ENCODE results near the gene AQR. TPM values are rescaled to one million over a fixed set of nuclear protein-coding genes. Genes with fewer than 3 reads are reported as not detected.

The AQR gene
- polyA plus RNA-seq, 2 donors: 13.2 to 14.5 TPM

DNA sequence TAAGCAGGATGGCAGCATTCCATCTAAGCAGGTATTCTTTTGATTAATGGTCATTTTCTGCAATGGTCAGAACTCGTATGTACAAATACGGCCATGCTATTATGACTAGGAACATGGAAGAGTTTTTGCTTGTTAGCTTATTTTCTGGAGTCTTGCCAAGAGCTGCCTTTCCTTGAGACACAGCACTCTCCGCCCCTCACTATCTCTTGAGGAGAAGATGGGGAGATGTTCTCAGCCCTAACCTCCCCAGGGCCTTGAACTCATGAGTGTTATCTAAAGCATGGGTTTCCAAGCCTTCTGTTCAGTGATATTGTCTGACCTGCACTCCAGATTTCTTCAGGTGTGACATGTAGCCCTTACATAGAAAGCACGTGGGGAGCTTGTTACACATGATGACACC is 108.3 kb downstream of the AQR start:
- Histone ChIP-seq H3K27me3 (ENCODE audit: control insufficient read depth in 1 of 2, insufficient read depth in 2 of 2, low read length in 2 of 2) (no peaks in the 10 kb centered on the region), H3K4me3 (ENCODE audit: low read depth in 1 of 2, low read length in 2 of 2) (no peak overlapping the region), H3K9me3 (ENCODE audit: control insufficient read depth in 2 of 2, insufficient read depth in 1 of 2, low read depth in 1 of 2, low read length in 1 of 2) (no peaks in the 10 kb centered on the region), H3K36me3 (ENCODE audit: control insufficient read depth in 2 of 2, insufficient read depth in 2 of 2, low read length in 1 of 2) (peaks cover 7 to 10% of the 10 kb centered on the region in 2 donors), H3K4me1 (ENCODE audit: control insufficient read depth in 2 of 2, insufficient read depth in 2 of 2, low read length in 1 of 2) (peaks cover 0 to 3% of the 10 kb centered on the region in 2 donors), H3K27ac (ENCODE audit: low read depth in 2 of 2, low read length in 1 of 2) (no peak overlapping the region)
- WGBS, 2 donors: 96% methylated on average over 4 of the region's 4 CpGs

DNA sequence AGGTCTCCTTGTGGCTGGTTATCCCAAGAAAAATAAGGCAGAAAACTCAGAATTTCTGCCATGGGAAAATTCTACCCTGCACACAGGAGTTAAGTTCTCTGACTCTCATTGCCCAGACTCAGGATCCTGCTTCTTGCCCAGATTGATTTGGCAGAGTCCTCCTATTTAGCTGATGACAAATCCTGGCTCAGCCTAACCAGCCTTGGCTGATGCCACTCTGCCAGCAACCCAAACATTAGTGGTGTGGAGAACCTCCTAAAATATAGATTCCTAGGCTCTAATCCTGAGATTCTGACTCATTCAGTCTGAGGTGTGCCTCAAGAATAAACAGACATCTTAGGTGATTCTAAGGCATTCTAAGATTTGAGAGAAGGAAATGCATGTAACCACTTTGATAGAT is 113.6 kb downstream of the AQR start:
- peaks cover 6 to 7% of the 10 kb centered on the region in 2 donors for H3K36me3 ChIP-seq (ENCODE audit: control insufficient read depth in 2 of 2, insufficient read depth in 2 of 2, low read length in 1 of 2)
- H3K27ac ChIP-seq (ENCODE audit: low read depth in 2 of 2, low read length in 1 of 2): no peak overlapping the region
- no peak overlapping the region for H3K4me3 ChIP-seq (ENCODE audit: low read depth in 1 of 2, low read length in 2 of 2)
- peaks cover 0 to 3% of the 10 kb centered on the region in 2 donors for H3K4me1 ChIP-seq (ENCODE audit: control insufficient read depth in 2 of 2, insufficient read depth in 2 of 2, low read length in 1 of 2)
- H3K9me3 ChIP-seq (ENCODE audit: control insufficient read depth in 2 of 2, insufficient read depth in 1 of 2, low read depth in 1 of 2, low read length in 1 of 2): no peaks in the 10 kb centered on the region
- H3K27me3 ChIP-seq (ENCODE audit: control insufficient read depth in 1 of 2, insufficient read depth in 2 of 2, low read length in 2 of 2): no peaks in the 10 kb centered on the region

DNA sequence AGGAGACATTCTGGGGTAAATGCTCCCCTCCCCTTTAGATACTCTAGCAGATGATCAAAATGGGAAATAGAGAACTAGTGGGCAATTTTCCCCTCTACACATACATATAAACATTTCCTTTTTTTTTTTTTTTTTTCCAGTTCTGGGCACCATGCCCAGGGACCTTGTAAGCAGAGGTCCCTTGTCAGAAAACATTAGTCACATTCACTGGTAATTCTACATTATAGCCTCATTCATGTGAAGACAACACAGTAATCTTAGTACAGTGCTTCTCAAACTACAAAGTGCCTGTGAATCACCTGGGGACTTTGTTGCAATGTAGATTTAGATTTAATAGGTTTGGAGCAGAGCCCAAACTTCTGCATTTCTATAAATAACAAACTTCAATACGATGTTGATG is 114.1 kb downstream of the AQR start:
- no peak overlapping the region for H3K27ac ChIP-seq (ENCODE audit: low read depth in 2 of 2, low read length in 1 of 2)

GRCh38 chr15:34854232-34854631 is 115.3 kb downstream of the AQR start:
- no peaks in the 10 kb centered on the region for H3K9me3 ChIP-seq (ENCODE audit: control insufficient read depth in 2 of 2, insufficient read depth in 1 of 2, low read depth in 1 of 2, low read length in 1 of 2)
- H3K4me1 ChIP-seq (ENCODE audit: control insufficient read depth in 2 of 2, insufficient read depth in 2 of 2, low read length in 1 of 2): peaks cover 0 to 3% of the 10 kb centered on the region in 2 donors
- WGBS, 2 donors: 73 to 81% methylated on average over 2 of the region's 2 CpGs
- H3K36me3 ChIP-seq (ENCODE audit: control insufficient read depth in 2 of 2, insufficient read depth in 2 of 2, low read length in 1 of 2): peaks cover 6 to 7% of the 10 kb centered on the region in 2 donors
- no peak overlapping the region for H3K27ac ChIP-seq (ENCODE audit: low read depth in 2 of 2, low read length in 1 of 2)
- H3K4me3 ChIP-seq (ENCODE audit: low read depth in 1 of 2, low read length in 2 of 2): no peak overlapping the region
- H3K27me3 ChIP-seq (ENCODE audit: control insufficient read depth in 1 of 2, insufficient read depth in 2 of 2, low read length in 2 of 2): no peaks in the 10 kb centered on the region

More for the DNA sequence above, 114.1 kb downstream of the AQR start:
- H3K9me3 ChIP-seq (ENCODE audit: control insufficient read depth in 2 of 2, insufficient read depth in 1 of 2, low read depth in 1 of 2, low read length in 1 of 2): no peaks in the 10 kb centered on the region
- peaks cover 6 to 7% of the 10 kb centered on the region in 2 donors for H3K36me3 ChIP-seq (ENCODE audit: control insufficient read depth in 2 of 2, insufficient read depth in 2 of 2, low read length in 1 of 2)
- H3K27me3 ChIP-seq (ENCODE audit: control insufficient read depth in 1 of 2, insufficient read depth in 2 of 2, low read length in 2 of 2): no peaks in the 10 kb centered on the region
- H3K4me3 ChIP-seq (ENCODE audit: low read depth in 1 of 2, low read length in 2 of 2): no peak overlapping the region
- 19 to 21% methylated on average over 1 of the region's 1 CpG for WGBS, 2 donors
- H3K4me1 ChIP-seq (ENCODE audit: control insufficient read depth in 2 of 2, insufficient read depth in 2 of 2, low read length in 1 of 2): peaks cover 0 to 3% of the 10 kb centered on the region in 2 donors

DNA sequence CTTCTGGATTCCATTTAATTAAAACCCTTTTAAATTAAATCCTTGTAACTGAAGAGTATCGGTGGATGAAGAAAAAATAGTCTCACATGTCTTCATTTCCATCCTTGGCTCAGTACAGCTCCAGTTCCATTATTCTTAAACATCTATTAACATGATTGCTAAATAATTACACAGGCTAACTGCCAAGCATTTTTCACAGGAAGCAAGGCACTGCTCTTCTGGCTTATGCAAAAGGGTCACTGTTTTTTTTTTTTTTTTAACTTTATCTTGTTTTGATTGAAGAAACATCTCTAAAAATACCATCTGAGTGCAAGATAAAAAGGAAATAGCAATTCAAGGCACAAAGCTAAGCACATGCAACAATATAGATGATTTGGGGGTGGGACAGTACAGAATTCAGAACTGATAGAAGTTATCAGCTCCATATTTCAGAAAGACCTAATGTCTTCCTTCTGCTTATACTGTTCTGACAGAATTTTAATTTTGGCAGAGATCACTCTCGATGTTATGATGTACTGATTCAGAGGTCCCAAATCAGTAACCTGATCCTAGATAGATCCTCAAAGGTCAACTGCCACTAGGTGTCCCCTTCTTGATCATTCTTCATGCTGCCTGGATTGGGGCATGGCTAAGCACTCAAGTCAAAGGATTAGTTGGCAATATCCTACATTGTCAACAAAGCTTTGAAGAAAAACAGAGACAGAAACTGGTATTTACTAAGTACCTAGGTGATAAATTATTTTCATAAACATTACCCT is 116.4 kb downstream of the AQR start:
- no peaks in the 10 kb centered on the region for H3K27me3 ChIP-seq (ENCODE audit: control insufficient read depth in 1 of 2, insufficient read depth in 2 of 2, low read length in 2 of 2)
- H3K27ac ChIP-seq (ENCODE audit: low read depth in 2 of 2, low read length in 1 of 2): no peak overlapping the region
- H3K36me3 ChIP-seq (ENCODE audit: control insufficient read depth in 2 of 2, insufficient read depth in 2 of 2, low read length in 1 of 2): peaks cover 6 to 7% of the 10 kb centered on the region in 2 donors
- WGBS, 2 donors: 42 to 51% methylated on average over 2 of the region's 2 CpGs
- H3K4me1 ChIP-seq (ENCODE audit: control insufficient read depth in 2 of 2, insufficient read depth in 2 of 2, low read length in 1 of 2): peaks cover 0 to 3% of the 10 kb centered on the region in 2 donors
- no peaks in the 10 kb centered on the region for H3K9me3 ChIP-seq (ENCODE audit: control insufficient read depth in 2 of 2, insufficient read depth in 1 of 2, low read depth in 1 of 2, low read length in 1 of 2)
- no peak overlapping the region for H3K4me3 ChIP-seq (ENCODE audit: low read depth in 1 of 2, low read length in 2 of 2)

DNA sequence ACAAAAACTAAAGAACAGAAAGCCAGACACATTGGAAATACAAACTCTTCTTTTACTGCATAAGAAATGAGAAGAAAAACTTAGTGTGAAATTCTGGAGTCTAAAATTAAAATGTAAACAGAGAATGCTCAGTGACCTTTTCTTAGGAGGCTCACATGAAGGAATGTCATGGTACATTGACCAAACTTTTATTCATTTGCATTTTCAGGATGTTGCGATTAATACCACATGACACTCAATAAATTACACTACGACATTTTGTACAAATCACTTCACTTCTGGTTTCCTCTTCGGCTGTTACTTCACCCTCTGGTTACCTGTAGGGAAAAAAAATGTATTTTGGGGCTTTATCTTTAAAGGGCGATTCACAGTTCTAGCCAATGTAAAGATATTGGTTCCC is 117.8 kb downstream of the AQR start:
- Histone ChIP-seq H3K4me1 (ENCODE audit: control insufficient read depth in 2 of 2, insufficient read depth in 2 of 2, low read length in 1 of 2) (peaks cover 0 to 2% of the 10 kb centered on the region in 2 donors), H3K27ac (ENCODE audit: low read depth in 2 of 2, low read length in 1 of 2) (no peak overlapping the region), H3K9me3 (ENCODE audit: control insufficient read depth in 2 of 2, insufficient read depth in 1 of 2, low read depth in 1 of 2, low read length in 1 of 2) (no peaks in the 10 kb centered on the region), H3K27me3 (ENCODE audit: control insufficient read depth in 1 of 2, insufficient read depth in 2 of 2, low read length in 2 of 2) (no peaks in the 10 kb centered on the region), H3K4me3 (ENCODE audit: low read depth in 1 of 2, low read length in 2 of 2) (no peak overlapping the region), H3K36me3 (ENCODE audit: control insufficient read depth in 2 of 2, insufficient read depth in 2 of 2, low read length in 1 of 2) (peaks cover 1 to 2% of the 10 kb centered on the region in 2 donors)
- 88% methylated on average over 4 of the region's 4 CpGs for WGBS, 2 donors

DNA sequence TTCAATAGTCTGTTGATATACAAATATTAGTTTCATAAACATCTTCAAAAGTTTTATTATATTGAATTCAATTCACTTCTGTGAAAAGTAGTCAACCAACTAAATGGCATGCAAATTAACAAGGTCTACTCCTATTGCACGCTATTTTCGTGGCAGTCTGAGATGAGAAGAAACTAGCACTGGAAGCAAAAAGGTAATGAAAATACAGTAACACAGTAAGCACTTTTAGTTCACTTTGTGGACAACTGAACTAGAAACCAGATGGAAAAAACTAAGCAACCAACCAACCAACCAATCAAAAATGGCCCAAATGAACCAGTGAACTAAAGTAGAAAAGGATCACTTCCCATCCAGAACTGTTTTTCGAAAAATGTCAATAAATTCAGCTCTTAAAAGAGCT is 118.5 kb downstream of the AQR start:
- Histone ChIP-seq H3K36me3 (ENCODE audit: control insufficient read depth in 2 of 2, insufficient read depth in 2 of 2, low read length in 1 of 2) (no peaks in the 10 kb centered on the region), H3K27me3 (ENCODE audit: control insufficient read depth in 1 of 2, insufficient read depth in 2 of 2, low read length in 2 of 2) (no peaks in the 10 kb centered on the region), H3K27ac (ENCODE audit: low read depth in 2 of 2, low read length in 1 of 2) (no peak overlapping the region), H3K4me1 (ENCODE audit: control insufficient read depth in 2 of 2, insufficient read depth in 2 of 2, low read length in 1 of 2) (no peaks in the 10 kb centered on the region), H3K4me3 (ENCODE audit: low read depth in 1 of 2, low read length in 2 of 2) (no peak overlapping the region), H3K9me3 (ENCODE audit: control insufficient read depth in 2 of 2, insufficient read depth in 1 of 2, low read depth in 1 of 2, low read length in 1 of 2) (no peaks in the 10 kb centered on the region)
- 94 to 97% methylated on average over 3 of the region's 3 CpGs for WGBS, 2 donors

DNA sequence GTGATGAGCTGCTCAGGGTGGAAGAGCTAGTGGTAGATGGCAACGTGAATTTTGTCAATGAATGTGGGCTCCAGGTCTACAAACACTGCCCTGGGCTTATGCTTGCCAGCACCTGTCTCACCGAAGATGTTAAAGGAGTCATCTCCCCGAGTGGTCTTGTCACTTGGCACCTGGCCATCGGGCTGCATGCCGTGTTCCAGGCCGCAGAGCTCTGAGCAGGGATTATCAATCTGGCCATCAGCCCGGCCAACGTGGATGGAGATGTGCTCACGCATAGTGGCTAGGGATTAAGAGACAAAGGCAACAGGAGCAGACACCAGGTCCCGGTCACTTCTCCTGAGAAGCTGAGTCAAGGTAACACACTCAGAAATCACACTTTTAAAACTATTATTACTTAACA is 119.4 kb downstream of the AQR start:
- H3K4me1 ChIP-seq (ENCODE audit: control insufficient read depth in 2 of 2, insufficient read depth in 2 of 2, low read length in 1 of 2): no peaks in the 10 kb centered on the region
- H3K4me3 ChIP-seq (ENCODE audit: low read depth in 1 of 2, low read length in 2 of 2): no peak overlapping the region
- WGBS, 2 donors: 53 to 59% methylated on average over 10 of the region's 10 CpGs
- H3K27me3 ChIP-seq (ENCODE audit: control insufficient read depth in 1 of 2, insufficient read depth in 2 of 2, low read length in 2 of 2): no peaks in the 10 kb centered on the region
- H3K36me3 ChIP-seq (ENCODE audit: control insufficient read depth in 2 of 2, insufficient read depth in 2 of 2, low read length in 1 of 2): no peaks in the 10 kb centered on the region
- no peaks in the 10 kb centered on the region for H3K9me3 ChIP-seq (ENCODE audit: control insufficient read depth in 2 of 2, insufficient read depth in 1 of 2, low read depth in 1 of 2, low read length in 1 of 2)
- H3K27ac ChIP-seq (ENCODE audit: low read depth in 2 of 2, low read length in 1 of 2): no peak overlapping the region

- no peaks in the 10 kb centered on the region for H3K4me1 ChIP-seq (ENCODE audit: control insufficient read depth in 2 of 2, insufficient read depth in 2 of 2, low read length in 1 of 2)
- no peaks in the 10 kb centered on the region for H3K27me3 ChIP-seq (ENCODE audit: control insufficient read depth in 1 of 2, insufficient read depth in 2 of 2, low read length in 2 of 2)
- H3K36me3 ChIP-seq (ENCODE audit: control insufficient read depth in 2 of 2, insufficient read depth in 2 of 2, low read length in 1 of 2): no peaks in the 10 kb centered on the region
- H3K9me3 ChIP-seq (ENCODE audit: control insufficient read depth in 2 of 2, insufficient read depth in 1 of 2, low read depth in 1 of 2, low read length in 1 of 2): no peaks in the 10 kb centered on the region
- WGBS, 2 donors: 94 to 97% methylated on average over 3 of the region's 3 CpGs
- H3K27ac ChIP-seq (ENCODE audit: low read depth in 2 of 2, low read length in 1 of 2): no peak overlapping the region
- no peak overlapping the region for H3K4me3 ChIP-seq (ENCODE audit: low read depth in 1 of 2, low read length in 2 of 2)
Observed at GRCh38 chr15:34849364-34849959, 120.1 kb downstream of the AQR start.

DNA sequence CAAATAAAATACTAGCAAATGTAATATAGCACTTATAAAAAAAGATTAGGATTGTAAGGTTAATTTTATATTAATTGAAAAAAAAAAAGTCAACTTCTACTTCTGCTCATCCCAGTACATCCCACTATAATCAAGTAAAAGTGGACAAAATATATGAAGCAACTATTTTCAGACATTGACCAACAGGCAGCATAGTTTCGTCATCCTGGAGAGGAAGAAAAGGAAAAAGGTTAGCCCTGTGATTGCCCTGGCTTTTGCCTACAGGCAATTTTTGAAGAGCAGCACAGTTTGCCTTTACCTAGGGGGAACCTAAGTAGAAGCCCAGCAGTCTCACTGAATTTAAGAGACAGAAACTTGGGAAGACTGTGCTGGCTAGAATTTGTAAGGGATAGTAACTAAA is 121.9 kb downstream of the AQR start:
- no peaks in the 10 kb centered on the region for H3K9me3 ChIP-seq (ENCODE audit: control insufficient read depth in 2 of 2, insufficient read depth in 1 of 2, low read depth in 1 of 2, low read length in 1 of 2)
- H3K4me3 ChIP-seq (ENCODE audit: low read depth in 1 of 2, low read length in 2 of 2): no peak overlapping the region
- H3K4me1 ChIP-seq (ENCODE audit: control insufficient read depth in 2 of 2, insufficient read depth in 2 of 2, low read length in 1 of 2): no peaks in the 10 kb centered on the region
- H3K27me3 ChIP-seq (ENCODE audit: control insufficient read depth in 1 of 2, insufficient read depth in 2 of 2, low read length in 2 of 2): no peaks in the 10 kb centered on the region
- WGBS, 2 donors: 88 to 92% methylated on average over 1 of the region's 1 CpG
- H3K27ac ChIP-seq (ENCODE audit: low read depth in 2 of 2, low read length in 1 of 2): no peak overlapping the region
- no peaks in the 10 kb centered on the region for H3K36me3 ChIP-seq (ENCODE audit: control insufficient read depth in 2 of 2, insufficient read depth in 2 of 2, low read length in 1 of 2)
